Measurements from ENCODE around the gene ATP8A2.

GRCh38 chr13:25677956-25678355, 306.2 kb downstream of the ATP8A2 start:
- TF ChIP-seq, protein P1, sequence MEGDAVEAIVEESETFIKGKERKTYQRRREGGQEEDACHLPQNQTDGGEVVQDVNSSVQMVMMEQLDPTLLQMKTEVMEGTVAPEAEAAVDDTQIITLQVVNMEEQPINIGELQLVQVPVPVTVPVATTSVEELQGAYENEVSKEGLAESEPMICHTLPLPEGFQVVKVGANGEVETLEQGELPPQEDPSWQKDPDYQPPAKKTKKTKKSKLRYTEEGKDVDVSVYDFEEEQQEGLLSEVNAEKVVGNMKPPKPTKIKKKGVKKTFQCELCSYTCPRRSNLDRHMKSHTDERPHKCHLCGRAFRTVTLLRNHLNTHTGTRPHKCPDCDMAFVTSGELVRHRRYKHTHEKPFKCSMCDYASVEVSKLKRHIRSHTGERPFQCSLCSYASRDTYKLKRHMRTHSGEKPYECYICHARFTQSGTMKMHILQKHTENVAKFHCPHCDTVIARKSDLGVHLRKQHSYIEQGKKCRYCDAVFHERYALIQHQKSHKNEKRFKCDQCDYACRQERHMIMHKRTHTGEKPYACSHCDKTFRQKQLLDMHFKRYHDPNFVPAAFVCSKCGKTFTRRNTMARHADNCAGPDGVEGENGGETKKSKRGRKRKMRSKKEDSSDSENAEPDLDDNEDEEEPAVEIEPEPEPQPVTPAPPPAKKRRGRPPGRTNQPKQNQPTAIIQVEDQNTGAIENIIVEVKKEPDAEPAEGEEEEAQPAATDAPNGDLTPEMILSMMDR (IDR thresholded peaks at IDR 0.05 in 4 of 5, conservative IDR thresholded peaks at IDR 0.05 in 1 of 5): no peak
- TF ChIP-seq POLR2A (IDR thresholded peaks at IDR 0.05): no peak
